Activated B cell treated with CpG ODN at 0.5 μM for 24 hours (primary cell): ENCODE results near the gene TCEAL3. TPM values are rescaled to one million over a fixed set of nuclear protein-coding genes. Genes with fewer than 3 reads are reported as not detected.

Experiments
- ATAC-seq: fragments of 200-7000 bp; cut with Tn5 transposase; one replicate; pipeline ENCODE4 v1.10.0; 2021; ENCODE audit warnings: low read depth, mild to moderate bottlenecking, moderate library complexity
- CTCF ChIA-PET: fragments of 350-600 bp; sonication (Branson Sonifier 250); formaldehyde crosslinking; loops from one replicate; lab custom pipeline; 2021; ENCODE audit warnings: antibody characterized with exemption; lab: Charles Lee
- POLR2A ChIA-PET: fragments of 350-600 bp; sonication (Branson Sonifier 250); formaldehyde crosslinking; loops from one replicate; lab custom pipeline; 2021; ENCODE audit warnings: antibody characterized with exemption; lab: Charles Lee
- DNase-seq: peaks from one replicate; pipeline ENCODE4 v3.0.0; 2022
- H3K27ac Mint-ChIP-seq: one replicate; pipeline ENCODE4 v1.8.0; 2020; ENCODE audit warnings: mixed read lengths
- H3K27me3 Mint-ChIP-seq: one replicate; pipeline ENCODE4 v1.8.0; 2021; ENCODE audit warnings: mixed read lengths
- H3K36me3 Mint-ChIP-seq: one replicate; pipeline ENCODE4 v1.8.0; 2021; ENCODE audit warnings: low read depth, mixed read lengths
- H3K4me1 Mint-ChIP-seq: one replicate; pipeline ENCODE4 v1.8.0; 2021; ENCODE audit warnings: mixed read lengths
- H3K4me3 Mint-ChIP-seq: one replicate; pipeline ENCODE4 v1.8.0; 2020; ENCODE audit warnings: mild to moderate bottlenecking, mixed read lengths
- H3K9me3 Mint-ChIP-seq: one replicate; pipeline ENCODE4 v1.8.0; 2020; ENCODE audit warnings: mixed read lengths
- CTCF ChIP-seq: fragments of 200-600 bp; IDR thresholded peaks from one replicate; pipeline ENCODE4 v1.8.0; 2022; ENCODE audit warnings: antibody characterized with exemption, mild to moderate bottlenecking
- intact Hi-C: fragments of 100-400 bp; cut with micrococcal nuclease; formaldehyde crosslinking; loops from one replicate; pipeline ENCODE4 v1.15.1; 2024
- total RNA-seq: library from RNA; stranded (reverse); gene quantifications from 2 replicates; pipeline ENCODE4 v1.2.3, GENCODE V29; 2022

TCEAL3 gene, protein sequence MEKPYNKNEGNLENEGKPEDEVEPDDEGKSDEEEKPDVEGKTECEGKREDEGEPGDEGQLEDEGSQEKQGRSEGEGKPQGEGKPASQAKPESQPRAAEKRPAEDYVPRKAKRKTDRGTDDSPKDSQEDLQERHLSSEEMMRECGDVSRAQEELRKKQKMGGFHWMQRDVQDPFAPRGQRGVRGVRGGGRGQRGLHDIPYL
- 7.7 and 8.5 TPM in 2 replicates for total RNA-seq

GRCh38 chrX:103607364-103608305, at the start of gene TCEAL3:
Gene TCEAL3, plus strand, starts transcription at chrX:103607963. Its CDS starts 1,102 bp downstream, at chrX:103609065.
- DNase-seq (peak; percentile 51), ATAC-seq (peak; percentile 83)
- Mint-ChIP-seq H3K4me3 (peak within 1 kb of the TSS; percentile 85), H3K36me3 (no peaks in the 10 kb centered on the region), H3K4me1 (peaks cover 7% of the 10 kb centered on the region), H3K9me3 (no peaks in the 10 kb centered on the region), H3K27me3 (no peaks in the 10 kb centered on the region), H3K27ac (peak within 1 kb of the TSS; percentile 63)
- no peak for TF ChIP-seq CTCF
- intact Hi-C loops = loop anchor here (1.0 to 5.0 kb wide), 3 partner anchors 21 to 80 kb away; partner anchors contain the start of genes MORF4L2, TCEAL1 and TCEAL4
- ChIA-PET CTCF (no interaction called here), POLR2A (interaction anchor here (1.1 kb wide), 1 partner anchor 79 kb away, joined by 8 read pairs; no protein-coding TSS in a partner anchor)

GRCh38 chrX:103560256-103560655, 47.5 kb upstream of the TCEAL3 start:
- CTCF ChIA-PET = no interaction called here

GRCh38 chrX:103562801-103563200, 45.0 kb upstream of the TCEAL3 start:
- no peak for ATAC-seq
- intact Hi-C loops = no loop called here
- POLR2A ChIA-PET = no interaction called here

More at GRCh38 chrX:103560256-103560655, 47.5 kb upstream of the TCEAL3 start:
- Mint-ChIP-seq H3K9me3 (no peaks in the 10 kb centered on the region), H3K4me1 (no peaks in the 10 kb centered on the region), H3K27ac (no peak overlapping the region), H3K27me3 (no peaks in the 10 kb centered on the region), H3K36me3 (no peaks in the 10 kb centered on the region), H3K4me3 (no peak overlapping the region)
- POLR2A ChIA-PET = no interaction called here
- ATAC-seq = no peak
- no peak for DNase-seq
- intact Hi-C loops = no loop called here
- no peak for TF ChIP-seq CTCF

DNA sequence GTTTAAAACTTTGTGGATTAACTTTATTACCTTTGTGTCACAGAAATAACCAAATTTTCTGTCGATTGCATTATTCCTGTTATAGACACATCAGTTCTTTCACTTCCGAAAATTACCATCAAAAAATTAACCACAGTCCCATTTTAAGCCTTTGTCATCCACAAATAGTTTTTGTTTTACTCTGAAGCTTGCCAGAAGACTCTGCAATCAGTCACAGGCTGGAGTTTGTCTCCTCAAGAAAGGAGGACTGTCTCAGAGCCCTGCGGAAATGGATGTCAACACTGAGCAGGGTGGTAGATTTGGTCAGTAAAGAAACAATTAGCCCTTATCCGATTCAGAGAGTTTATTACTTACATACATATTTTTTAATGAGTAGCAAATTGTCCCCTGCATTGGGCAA, 42.6 kb upstream of the TCEAL3 start:
- ATAC-seq = no peak
- TF ChIP-seq CTCF = no peak
- intact Hi-C loops = no loop called here

More at GRCh38 chrX:103562801-103563200, 45.0 kb upstream of the TCEAL3 start:
- H3K36me3 Mint-ChIP-seq = no peaks in the 10 kb centered on the region
- H3K9me3 Mint-ChIP-seq = no peaks in the 10 kb centered on the region
- H3K4me1 Mint-ChIP-seq = no peaks in the 10 kb centered on the region
- no peak for TF ChIP-seq CTCF
- H3K4me3 Mint-ChIP-seq = no peak overlapping the region
- no peaks in the 10 kb centered on the region for H3K27me3 Mint-ChIP-seq
- no peak for DNase-seq
- H3K27ac Mint-ChIP-seq = no peak overlapping the region
- CTCF ChIA-PET = no interaction called here

GRCh38 chrX:103565752-103566151, 42.0 kb upstream of the TCEAL3 start:
- H3K9me3 Mint-ChIP-seq = no peaks in the 10 kb centered on the region
- no peaks in the 10 kb centered on the region for H3K36me3 Mint-ChIP-seq
- no peaks in the 10 kb centered on the region for H3K4me1 Mint-ChIP-seq
- TF ChIP-seq CTCF = no peak
- no peaks in the 10 kb centered on the region for H3K27me3 Mint-ChIP-seq
- no peak overlapping the region for H3K4me3 Mint-ChIP-seq
- ChIA-PET POLR2A (no interaction called here), CTCF (interaction anchor here (0.7 kb wide), 1 partner anchor 266 kb away, joined by 3 read pairs; the partner anchor contains the start of gene RAB9B)
- intact Hi-C loops = no loop called here
- no peak for ATAC-seq
- no peak for DNase-seq
- H3K27ac Mint-ChIP-seq = no peak overlapping the region

More for the DNA sequence above, 42.6 kb upstream of the TCEAL3 start:
- H3K4me1 Mint-ChIP-seq = no peaks in the 10 kb centered on the region
- ChIA-PET CTCF (no interaction called here), POLR2A (no interaction called here)
- H3K4me3 Mint-ChIP-seq = no peak overlapping the region
- H3K9me3 Mint-ChIP-seq = no peaks in the 10 kb centered on the region
- DNase-seq = no peak
- no peak overlapping the region for H3K27ac Mint-ChIP-seq
- no peaks in the 10 kb centered on the region for H3K27me3 Mint-ChIP-seq
- H3K36me3 Mint-ChIP-seq = no peaks in the 10 kb centered on the region
